ENCODE results near the gene MCAM. TPM values are rescaled to one million over a fixed set of nuclear protein-coding genes. Genes with fewer than 3 reads are reported as not detected.

The MCAM gene
- total RNA-seq, 1 donor from 2014 or later, result 10.3 TPM

- no peaks in the 10 kb centered on the region for H3K9me3 Mint-ChIP-seq
- no peaks in the 10 kb centered on the region for H3K36me3 Mint-ChIP-seq
- no peak for TF ChIP-seq CTCF (conservative IDR thresholded peaks at IDR 0.05)
- no peaks in the 10 kb centered on the region for H3K27me3 Mint-ChIP-seq
- DNase-seq (ENCODE audit: extremely low spot score, unreplicated experiment), result no peak
- H3K4me3 Mint-ChIP-seq, result no peak overlapping the region
- no peak overlapping the region for H3K27ac Mint-ChIP-seq
- no peaks in the 10 kb centered on the region for H3K4me1 Mint-ChIP-seq (ENCODE audit: unreplicated experiment)
Measured at GRCh38 chr11:119266063-119266462, 50.9 kb downstream of the MCAM start.

GRCh38 chr11:119263352-119263940 is 53.5 kb downstream of the MCAM start:
- DNase-seq (ENCODE audit: extremely low spot score, unreplicated experiment), result no peak
- H3K36me3 Mint-ChIP-seq, result no peaks in the 10 kb centered on the region
- no peak overlapping the region for H3K4me3 Mint-ChIP-seq
- no peak for TF ChIP-seq CTCF (conservative IDR thresholded peaks at IDR 0.05)
- H3K9me3 Mint-ChIP-seq, result no peaks in the 10 kb centered on the region
- no peak overlapping the region for H3K27ac Mint-ChIP-seq
- no peaks in the 10 kb centered on the region for H3K27me3 Mint-ChIP-seq
- no peaks in the 10 kb centered on the region for H3K4me1 Mint-ChIP-seq (ENCODE audit: unreplicated experiment)

GRCh38 chr11:119262668-119263351 is 54.1 kb downstream of the MCAM start:
- H3K27me3 Mint-ChIP-seq, result no peaks in the 10 kb centered on the region
- no peak for DNase-seq (ENCODE audit: extremely low spot score, unreplicated experiment)
- no peaks in the 10 kb centered on the region for H3K9me3 Mint-ChIP-seq
- no peak overlapping the region for H3K27ac Mint-ChIP-seq
- H3K36me3 Mint-ChIP-seq, result no peaks in the 10 kb centered on the region
- no peaks in the 10 kb centered on the region for H3K4me1 Mint-ChIP-seq (ENCODE audit: unreplicated experiment)
- no peak for TF ChIP-seq CTCF (conservative IDR thresholded peaks at IDR 0.05)
- H3K4me3 Mint-ChIP-seq, result no peak overlapping the region

DNA sequence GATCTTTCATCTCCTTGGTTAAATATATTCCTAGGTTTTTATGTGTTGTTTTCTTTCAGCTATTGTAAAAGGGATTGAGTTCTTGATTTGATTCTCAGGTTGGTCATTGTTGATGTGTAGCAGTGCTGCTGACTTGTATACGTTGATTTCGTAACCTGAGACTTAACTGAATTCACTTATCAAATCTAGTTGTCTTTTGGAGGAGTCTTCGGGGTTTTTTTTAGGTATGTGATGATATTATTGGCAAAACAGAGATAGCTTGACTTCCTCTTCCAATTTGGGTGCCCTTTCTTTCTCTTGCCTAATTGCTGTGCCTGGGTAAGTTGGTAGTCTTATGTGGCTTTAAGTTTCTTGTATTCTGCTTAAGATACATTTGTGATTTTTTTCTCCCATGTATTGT is 57.9 kb downstream of the MCAM start:
- DNase-seq (ENCODE audit: extremely low spot score, unreplicated experiment), result no peak
- Mint-ChIP-seq H3K9me3 (no peaks in the 10 kb centered on the region), H3K4me3 (no peak overlapping the region), H3K36me3 (peaks cover 5% of the 10 kb centered on the region), H3K27ac (no peak overlapping the region), H3K27me3 (no peaks in the 10 kb centered on the region), H3K4me1 (ENCODE audit: unreplicated experiment) (no peaks in the 10 kb centered on the region)
- no peak for TF ChIP-seq CTCF (conservative IDR thresholded peaks at IDR 0.05)

Small RNA genes within 50 kb of the gene (microRNA-seq; reads per million reads assigned to microRNA genes)
- gene MIR6756, result not detected

Other genes with a start within 250 kb of the MCAM start
- gene VPS11, start 249.3 kb downstream of the MCAM start, total RNA-seq (ENCODE audit: low replicate concordance), result 34.8 and 35.8 TPM in 2 replicates
- 25.3 and 38.2 TPM in 2 replicates for gene HMBS, start 232.2 kb downstream of the MCAM start, total RNA-seq (ENCODE audit: low replicate concordance)
- gene DPAGT1, start 215.3 kb downstream of the MCAM start, total RNA-seq (ENCODE audit: low replicate concordance), result 46.4 and 62.1 TPM in 2 replicates
- 10.7 and 13.5 TPM in 2 replicates for gene C2CD2L, start 209.8 kb downstream of the MCAM start, total RNA-seq (ENCODE audit: low replicate concordance)
- gene HINFP, start 195.6 kb downstream of the MCAM start, total RNA-seq (ENCODE audit: low replicate concordance), result 31.6 and 33.0 TPM in 2 replicates
- gene ABCG4, start 168.1 kb downstream of the MCAM start, total RNA-seq (ENCODE audit: low replicate concordance), result 1.3 TPM in 1 of 2 replicates, not detected in the other
- gene NLRX1, start 148.4 kb downstream of the MCAM start, total RNA-seq (ENCODE audit: low replicate concordance), result 8.7 and 11.5 TPM in 2 replicates
- gene NHERF4, start 131.7 kb downstream of the MCAM start, total RNA-seq (ENCODE audit: low replicate concordance), result 2.3 and 7.0 TPM in 2 replicates
- gene CBL, start 110.8 kb downstream of the MCAM start, total RNA-seq (ENCODE audit: low replicate concordance), result 14.4 and 21.1 TPM in 2 replicates
- gene RNF26, start 17.4 kb upstream of the MCAM start, total RNA-seq (ENCODE audit: low replicate concordance), result 40.3 and 45.6 TPM in 2 replicates
- 2.0 and 4.0 TPM in 2 replicates for gene C1QTNF5, start 23.8 kb upstream of the MCAM start, total RNA-seq (ENCODE audit: low replicate concordance)
- not detected in 2 replicates for gene MFRP, start 29.6 kb upstream of the MCAM start, total RNA-seq (ENCODE audit: low replicate concordance)
- gene USP2, start 64.6 kb upstream of the MCAM start, total RNA-seq (ENCODE audit: low replicate concordance), result 7.4 and 8.2 TPM in 2 replicates
- gene THY1, start 106.0 kb upstream of the MCAM start, total RNA-seq (ENCODE audit: low replicate concordance), result 2.0 and 19.0 TPM in 2 replicates

All from type B pancreatic cell (in vitro differentiated cells).